ENCODE results near the gene CMKLR1.

GRCh38 chr12:108346727-108347710 is 7.9 kb upstream of the CMKLR1 start:
- TF ChIP-seq REST (IDR thresholded peaks at IDR 0.05; ENCODE audit: insufficient read depth in 1 of 2, low read depth in 2 of 2, low read length in 2 of 2), result no peak
- TF ChIP-seq POLR2AphosphoS5 (IDR thresholded peaks at IDR 0.05; ENCODE audit: low read depth, low read length), result no peak
